Activated naive CD4-positive, alpha-beta T cell treated with anti-CD3 and anti-CD28 coated beads, Interleukin-2, amount 50 U/mL, for 72 hours (primary cell): ENCODE results near the gene GAST. TPM values are rescaled to one million over a fixed set of nuclear protein-coding genes. Genes with fewer than 3 reads are reported as not detected.
"Not testable (repeated sequence)": the region's sequence is repeated elsewhere in the genome, so short reads cannot be mapped to it uniquely, and the experiment has no call there.

Experiments used
- ATAC-seq, 2 donors: fragments of 150-1000 bp; cut with Tn5 transposase; 2 replicates each; pipeline ENCODE4 v1.10.0; 2021; ENCODE audit warnings: mild to moderate bottlenecking in 2 of 2, moderate library complexity in 2 of 2
- DNase-seq, 2 donors: peaks; one replicate each; pipeline ENCODE4 v3.0.0; 2021 to 2022; ENCODE audit warnings: low spot score in 2 of 2
- H3K27ac Mint-ChIP-seq, 2 donors: one replicate each; pipeline ENCODE4 v1.8.0; 2022; ENCODE audit warnings: mild to moderate bottlenecking in 2 of 2, mixed read lengths in 2 of 2
- H3K36me3 Mint-ChIP-seq, 2 donors: one replicate each; pipeline ENCODE4 v1.8.0; 2022; ENCODE audit warnings: mixed read lengths in 2 of 2
- H3K9me3 Mint-ChIP-seq, 2 donors: one replicate each; pipeline ENCODE4 v1.8.0; 2022; ENCODE audit warnings: mixed read lengths in 2 of 2
- total RNA-seq, 2 donors: library from RNA; stranded (reverse); gene quantifications; one replicate each; pipeline ENCODE4 v1.2.3, GENCODE V29; 2022

GAST gene
- not detected for total RNA-seq

- H3K9me3 Mint-ChIP-seq, result no peaks in the 10 kb centered on the region
- no peak for DNase-seq
- no peak within 1 kb of the TSS for H3K27ac Mint-ChIP-seq
- no peaks in the 10 kb centered on the region for H3K36me3 Mint-ChIP-seq
- ATAC-seq, result no peak
Observed at GRCh38 chr17:41711669-41712400, at the start of gene GAST. GAST (plus strand) TSS chr17:41712331; CDS start chr17:41715437, 3,106 bp downstream.

- no peak for ATAC-seq
- DNase-seq, result no peak
- H3K9me3 Mint-ChIP-seq, result no peaks in the 10 kb centered on the region
- H3K36me3 Mint-ChIP-seq, result no peaks in the 10 kb centered on the region
- no peak overlapping the region for H3K27ac Mint-ChIP-seq
Observed at GRCh38 chr17:41663451-41664171, 48.5 kb upstream of the GAST start.

GRCh38 chr17:41664172-41664457 is 48.0 kb upstream of the GAST start:
- H3K27ac Mint-ChIP-seq, result no peak overlapping the region
- DNase-seq, result no peak
- H3K9me3 Mint-ChIP-seq, result no peaks in the 10 kb centered on the region
- no peak for ATAC-seq
- H3K36me3 Mint-ChIP-seq, result no peaks in the 10 kb centered on the region

- peak overlapping the region in 1 of 2 donors; percentile 94 for H3K27ac Mint-ChIP-seq
- H3K9me3 Mint-ChIP-seq, result no peaks in the 10 kb centered on the region
- H3K36me3 Mint-ChIP-seq, result no peaks in the 10 kb centered on the region
- no peak for ATAC-seq
- no peak for DNase-seq
Observed at GRCh38 chr17:41664587-41665565, 47.3 kb upstream of the GAST start.

- peak; percentile 94 to 99 for DNase-seq
- Mint-ChIP-seq H3K27ac (peak overlapping the region; percentile 94 to 100), H3K9me3 (no peaks in the 10 kb centered on the region), H3K36me3 (no peaks in the 10 kb centered on the region)
- ATAC-seq, result peak; percentile 84 to 85
Observed at GRCh38 chr17:41665566-41666236, 46.4 kb upstream of the GAST start.

- no peaks in the 10 kb centered on the region for H3K36me3 Mint-ChIP-seq
- ATAC-seq, result peak; percentile 58 to 65
Observed at GRCh38 chr17:41666237-41666641, 45.9 kb upstream of the GAST start.

GRCh38 chr17:41666708-41667279 is 45.3 kb upstream of the GAST start:
- no peaks in the 10 kb centered on the region for H3K9me3 Mint-ChIP-seq

More at GRCh38 chr17:41666237-41666641, 45.9 kb upstream of the GAST start:
- DNase-seq, result peak in 1 of 2 donors; percentile 79
- Mint-ChIP-seq H3K9me3 (no peaks in the 10 kb centered on the region), H3K27ac (peak overlapping the region; percentile 94 to 100)

GRCh38 chr17:41667280-41668041 is 44.7 kb upstream of the GAST start:
- H3K36me3 Mint-ChIP-seq, result no peaks in the 10 kb centered on the region
- ATAC-seq (no peak), DNase-seq (no peak)
- no peaks in the 10 kb centered on the region for H3K9me3 Mint-ChIP-seq
- H3K27ac Mint-ChIP-seq, result peak overlapping the region; percentile 58 to 94

More at GRCh38 chr17:41666708-41667279, 45.3 kb upstream of the GAST start:
- peak overlapping the region in 1 of 2 donors; percentile 94 for H3K27ac Mint-ChIP-seq
- DNase-seq (peak; percentile 85 to 90), ATAC-seq (peak; percentile 51 to 59)
- H3K36me3 Mint-ChIP-seq, result no peaks in the 10 kb centered on the region

GRCh38 chr17:41672153-41672552 is 40.0 kb upstream of the GAST start:
- Mint-ChIP-seq H3K27ac (peak overlapping the region in 1 of 2 donors; percentile 31), H3K36me3 (peaks cover 0 to 4% of the 10 kb centered on the region in 2 donors), H3K9me3 (no peaks in the 10 kb centered on the region)
- no peak for DNase-seq
- peak; percentile 64 to 70 for ATAC-seq

- not testable (repeated sequence) for H3K9me3 Mint-ChIP-seq, ATAC-seq, DNase-seq, H3K36me3 Mint-ChIP-seq, H3K27ac Mint-ChIP-seq
Observed at GRCh38 chr17:41675157-41676057, 36.7 kb upstream of the GAST start.

GRCh38 chr17:41676058-41676419 is 36.1 kb upstream of the GAST start:
- no peak for ATAC-seq
- no peak overlapping the region for H3K27ac Mint-ChIP-seq
- H3K9me3 Mint-ChIP-seq, result no peaks in the 10 kb centered on the region
- H3K36me3 Mint-ChIP-seq, result peaks cover 0 to 4% of the 10 kb centered on the region in 2 donors
- no peak for DNase-seq

- H3K36me3 Mint-ChIP-seq, result peaks cover 0 to 4% of the 10 kb centered on the region in 2 donors
- peak; percentile 52 to 55 for ATAC-seq
- no peaks in the 10 kb centered on the region for H3K9me3 Mint-ChIP-seq
- no peak for DNase-seq
- peak overlapping the region; percentile 86 to 90 for H3K27ac Mint-ChIP-seq
Observed at GRCh38 chr17:41678411-41678906, 33.7 kb upstream of the GAST start.

- H3K9me3 Mint-ChIP-seq, result no peaks in the 10 kb centered on the region
- peak overlapping the region; percentile 86 to 90 for H3K27ac Mint-ChIP-seq
- ATAC-seq, result peak; percentile 91
- peaks cover 0 to 4% of the 10 kb centered on the region in 2 donors for H3K36me3 Mint-ChIP-seq
- DNase-seq, result peak; percentile 58 to 69
Observed at GRCh38 chr17:41678907-41679739, 33.0 kb upstream of the GAST start.
